Effector memory CD4-positive, alpha-beta T cell (primary cell): ENCODE results near the gene CCNL2.
A peak's percentile ranks its signal among the peaks of the same experiment; 100 is the strongest.
"Not testable (repeated sequence)": the region's sequence is repeated elsewhere in the genome, so short reads cannot be mapped to it uniquely, and the experiment has no call there.

ENCODE experiments used
- DNase-seq, 3 donors: peaks; one replicate each; pipeline ENCODE4 v3.0.0-alpha.2; 2020
- H3K27ac ChIP-seq: 2 replicates; pipeline ENCODE4 v1.7.0; 2013; ENCODE audit warnings: mild to moderate bottlenecking, low read length, moderate library complexity; ENCODE audit not compliant: insufficient read depth, poor library complexity, severe bottlenecking
- H3K27me3 ChIP-seq: replicated peaks from 2 replicates; pipeline ENCODE4 v1.7.0; 2013; ENCODE audit warnings: mild to moderate bottlenecking, low read length; ENCODE audit not compliant: insufficient read depth, control insufficient read depth, poor library complexity, severe bottlenecking
- H3K36me3 ChIP-seq: 2 replicates; pipeline ENCODE4 v1.7.0; 2013; ENCODE audit warnings: mild to moderate bottlenecking, low read length, moderate library complexity; ENCODE audit not compliant: control insufficient read depth, insufficient read depth
- H3K4me1 ChIP-seq: 2 replicates; pipeline ENCODE4 v1.7.0; 2013; ENCODE audit warnings: low read length, mild to moderate bottlenecking; ENCODE audit not compliant: control insufficient read depth, insufficient read depth, poor library complexity, severe bottlenecking
- H3K4me3 ChIP-seq: 2 replicates; pipeline ENCODE4 v1.7.0; 2013; ENCODE audit warnings: low read length, low read depth, mild to moderate bottlenecking; ENCODE audit not compliant: insufficient read depth, poor library complexity, severe bottlenecking
- H3K9me3 ChIP-seq: 2 replicates; pipeline ENCODE4 v1.7.0; 2013; ENCODE audit warnings: mild to moderate bottlenecking, low read length, moderate library complexity; ENCODE audit not compliant: control insufficient read depth
- total RNA-seq, 3 donors: gene quantifications; one replicate each; lab custom pipeline; 2026; lab: John Stamatoyannopoulos, UW

The CCNL2 gene
- 219 to 293 (median 252) reads per million in 3 donors for total RNA-seq

DNA sequence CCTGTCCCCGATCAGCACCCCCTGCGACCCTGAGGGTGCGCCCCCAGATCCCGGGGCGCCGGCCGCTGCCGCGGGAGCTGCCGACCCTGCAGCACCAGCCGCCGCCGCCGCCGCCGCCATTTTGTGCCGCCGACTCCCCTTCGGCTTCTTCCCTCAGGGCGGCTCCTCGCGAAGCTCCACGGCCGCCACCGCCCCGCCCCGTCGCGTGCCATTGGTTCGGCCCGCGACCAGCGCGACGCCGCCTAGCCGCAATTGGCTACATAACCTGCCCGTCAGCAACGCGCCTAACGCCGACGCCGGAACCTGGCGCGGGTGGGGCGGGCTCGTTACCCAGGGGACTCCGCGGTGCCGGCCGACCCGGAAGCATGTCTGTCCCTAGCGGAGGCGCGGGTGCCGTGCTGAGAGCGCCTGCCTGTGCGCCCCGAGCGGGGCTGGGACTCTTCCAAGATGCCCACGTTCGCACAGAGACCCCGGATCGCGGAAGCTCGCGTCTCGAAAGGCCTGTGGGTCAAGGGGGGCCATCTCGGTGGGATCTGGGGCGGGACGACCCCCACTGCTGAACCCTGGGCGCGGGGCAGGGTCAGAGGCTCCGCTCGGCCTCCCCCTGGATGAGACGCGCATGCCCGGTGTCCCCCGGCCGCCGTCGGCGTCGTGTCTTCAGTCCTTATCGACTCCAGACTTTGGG, at the start of gene CCNL2:
CCNL2 (minus strand) TSS at position 149 of the 685 bp plus-strand sequence; CDS start at position 120, 29 bp downstream.
- peak; percentile 96 to 98 (median 98) for DNase-seq
- peaks cover 45% of the 10 kb centered on the region for H3K36me3 ChIP-seq
- H3K9me3 ChIP-seq: no peaks in the 10 kb centered on the region
- H3K27ac ChIP-seq: peak within 1 kb of the TSS; percentile 84
- H3K4me3 ChIP-seq: peak within 1 kb of the TSS; percentile 90
- peaks cover 28% of the 10 kb centered on the region for H3K4me1 ChIP-seq
- no peaks in the 10 kb centered on the region for H3K27me3 ChIP-seq

DNA sequence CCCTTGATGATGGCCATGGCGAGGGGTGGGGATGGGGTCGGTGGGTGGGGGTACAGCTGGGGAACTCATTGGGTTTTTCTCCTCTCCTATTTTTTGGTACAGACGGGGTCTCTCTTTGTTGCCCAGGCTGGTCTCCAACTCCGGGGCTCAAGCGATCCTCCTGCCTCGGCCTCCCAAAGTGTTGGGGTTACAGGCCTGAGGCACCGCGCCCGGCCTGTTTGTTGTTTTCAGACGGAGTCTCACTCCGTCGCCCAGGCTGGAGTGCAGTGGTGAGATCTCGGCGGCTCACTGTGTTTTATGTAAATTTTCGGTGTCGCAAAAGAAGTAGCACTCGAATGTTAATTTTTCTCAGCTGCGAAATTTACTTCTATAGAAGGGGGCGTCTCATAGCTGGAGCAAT, 47.5 kb upstream of the CCNL2 start:
- not testable (repeated sequence) for H3K27ac ChIP-seq, H3K9me3 ChIP-seq, DNase-seq, H3K36me3 ChIP-seq, H3K4me3 ChIP-seq, H3K27me3 ChIP-seq, H3K4me1 ChIP-seq

DNA sequence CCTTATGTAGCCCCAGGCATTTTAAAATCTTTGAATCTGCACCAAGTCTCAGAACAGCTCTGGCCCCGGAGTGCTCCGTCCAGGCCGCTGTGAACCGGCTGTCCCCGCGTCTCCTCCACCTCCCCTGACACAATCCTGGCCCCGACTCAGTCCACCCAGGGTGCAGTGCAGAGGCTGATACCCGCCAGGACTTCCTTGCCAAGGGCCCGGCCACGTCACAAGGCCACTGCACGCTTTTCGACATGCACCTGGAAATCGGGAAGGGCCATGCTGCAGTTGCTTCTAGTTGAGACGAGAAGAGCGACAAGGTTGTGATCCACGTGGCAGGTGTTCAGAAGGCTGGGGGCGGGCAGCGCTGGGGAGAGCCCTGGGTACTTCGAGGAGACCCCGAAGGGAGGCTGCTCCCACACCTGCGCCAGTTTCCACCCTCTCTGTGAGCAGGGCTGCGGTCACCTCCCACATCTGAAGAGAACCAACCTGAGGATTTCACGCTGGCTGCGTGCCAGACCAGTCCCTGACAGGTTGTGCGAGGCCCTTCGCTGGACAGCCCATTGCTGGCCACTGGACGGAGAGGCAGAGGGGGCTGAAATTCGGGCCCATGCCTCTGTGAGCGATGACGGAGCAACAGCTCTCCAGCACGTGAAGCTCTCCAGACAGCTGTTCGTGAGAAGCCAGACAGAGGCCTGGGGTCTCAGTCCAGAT, 43.1 kb upstream of the CCNL2 start:
- Histone ChIP-seq H3K36me3 (no peaks in the 10 kb centered on the region), H3K27me3 (peaks cover 25% of the 10 kb centered on the region), H3K9me3 (no peaks in the 10 kb centered on the region), H3K27ac (no peak overlapping the region), H3K4me3 (no peak overlapping the region), H3K4me1 (peaks cover 4% of the 10 kb centered on the region)
- no peak for DNase-seq

DNA sequence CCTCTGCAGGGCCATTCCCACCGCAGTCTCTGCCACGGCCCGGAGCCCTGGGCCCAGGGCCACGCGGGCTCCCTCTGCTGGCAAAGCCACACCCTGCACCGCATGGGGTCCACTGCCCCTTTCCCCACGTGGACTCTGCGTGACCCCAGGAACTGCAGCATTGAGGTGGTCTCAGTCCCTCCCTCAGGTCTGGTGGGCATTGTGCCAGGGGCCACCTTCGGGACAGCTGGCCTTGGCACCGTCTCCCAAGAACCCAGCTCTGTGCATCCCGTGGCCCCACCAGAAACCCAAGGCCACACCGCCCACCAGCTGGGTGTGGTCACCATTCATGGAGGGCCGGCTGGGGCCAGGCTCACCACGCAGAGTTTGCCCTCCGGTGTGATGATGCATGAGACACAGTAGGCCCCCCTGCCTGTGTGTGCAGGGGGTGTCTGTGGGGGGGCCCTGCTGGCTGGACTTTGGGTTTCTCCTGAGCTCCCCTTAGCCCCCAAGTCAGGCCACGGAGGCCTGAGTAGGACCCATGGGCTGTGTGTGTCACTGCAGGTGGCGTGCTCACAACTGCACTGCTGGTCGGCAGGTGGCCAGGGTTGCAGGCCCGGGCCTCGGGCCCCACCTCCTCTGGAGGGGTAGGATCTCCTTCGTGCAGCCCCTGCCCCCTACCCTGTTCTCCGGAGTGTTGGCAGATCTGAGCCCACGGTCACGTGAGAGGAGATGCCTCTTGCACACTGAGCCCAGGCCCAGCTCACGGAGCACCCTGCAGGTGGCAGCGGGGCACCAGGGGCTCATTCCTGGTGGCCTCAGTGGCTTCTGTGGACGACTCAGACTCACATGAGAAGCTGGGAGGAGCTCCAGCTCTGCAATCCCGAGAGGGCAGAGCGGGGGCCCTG, 42.1 kb upstream of the CCNL2 start:
- peak; percentile 13 to 28 (median 14) for DNase-seq
- no peak overlapping the region for H3K4me3 ChIP-seq
- H3K27ac ChIP-seq: no peak overlapping the region
- no peaks in the 10 kb centered on the region for H3K9me3 ChIP-seq
- peaks cover 8% of the 10 kb centered on the region for H3K4me1 ChIP-seq
- H3K27me3 ChIP-seq: peaks cover 34% of the 10 kb centered on the region
- no peaks in the 10 kb centered on the region for H3K36me3 ChIP-seq

DNA sequence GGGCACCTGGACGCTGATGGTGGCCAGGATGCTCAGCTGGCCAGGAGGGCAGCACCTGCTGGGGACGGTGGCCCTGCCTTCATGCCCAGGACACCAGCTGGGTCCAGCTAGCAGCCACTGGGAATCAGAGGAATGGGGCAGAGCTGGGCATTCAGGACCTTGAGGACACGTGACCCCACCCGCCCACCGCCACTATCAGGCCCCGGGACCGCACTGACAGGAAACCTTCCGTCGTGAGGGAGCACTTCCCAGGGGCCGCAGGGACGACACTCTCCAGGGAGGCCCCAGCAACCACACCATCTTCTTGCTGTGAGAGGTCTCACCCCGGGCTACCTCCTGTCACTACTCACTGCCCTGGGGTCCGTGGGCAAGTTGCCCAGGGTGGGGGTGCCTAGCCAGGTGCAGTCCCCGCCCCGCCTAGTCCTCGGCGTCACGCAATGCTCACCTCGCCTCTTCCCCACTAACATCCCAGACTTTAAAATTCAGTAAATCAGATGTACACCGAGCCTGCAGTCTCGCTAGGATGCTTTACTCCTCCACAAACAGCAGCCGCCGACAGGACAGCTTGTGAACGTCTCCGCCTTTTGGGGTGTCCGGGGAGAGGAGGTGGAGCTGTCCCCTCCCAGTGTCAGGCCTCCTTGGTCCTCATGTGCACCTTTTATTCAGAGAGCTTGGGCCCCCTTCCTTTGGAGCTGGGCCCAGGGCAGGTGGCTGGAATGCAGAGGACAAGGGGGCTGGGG, 41.3 kb upstream of the CCNL2 start:
- peaks cover 13% of the 10 kb centered on the region for H3K4me1 ChIP-seq
- no peak overlapping the region for H3K27ac ChIP-seq
- peaks cover 39% of the 10 kb centered on the region for H3K27me3 ChIP-seq
- DNase-seq: no peak
- no peaks in the 10 kb centered on the region for H3K36me3 ChIP-seq
- H3K4me3 ChIP-seq: no peak overlapping the region
- no peaks in the 10 kb centered on the region for H3K9me3 ChIP-seq

DNA sequence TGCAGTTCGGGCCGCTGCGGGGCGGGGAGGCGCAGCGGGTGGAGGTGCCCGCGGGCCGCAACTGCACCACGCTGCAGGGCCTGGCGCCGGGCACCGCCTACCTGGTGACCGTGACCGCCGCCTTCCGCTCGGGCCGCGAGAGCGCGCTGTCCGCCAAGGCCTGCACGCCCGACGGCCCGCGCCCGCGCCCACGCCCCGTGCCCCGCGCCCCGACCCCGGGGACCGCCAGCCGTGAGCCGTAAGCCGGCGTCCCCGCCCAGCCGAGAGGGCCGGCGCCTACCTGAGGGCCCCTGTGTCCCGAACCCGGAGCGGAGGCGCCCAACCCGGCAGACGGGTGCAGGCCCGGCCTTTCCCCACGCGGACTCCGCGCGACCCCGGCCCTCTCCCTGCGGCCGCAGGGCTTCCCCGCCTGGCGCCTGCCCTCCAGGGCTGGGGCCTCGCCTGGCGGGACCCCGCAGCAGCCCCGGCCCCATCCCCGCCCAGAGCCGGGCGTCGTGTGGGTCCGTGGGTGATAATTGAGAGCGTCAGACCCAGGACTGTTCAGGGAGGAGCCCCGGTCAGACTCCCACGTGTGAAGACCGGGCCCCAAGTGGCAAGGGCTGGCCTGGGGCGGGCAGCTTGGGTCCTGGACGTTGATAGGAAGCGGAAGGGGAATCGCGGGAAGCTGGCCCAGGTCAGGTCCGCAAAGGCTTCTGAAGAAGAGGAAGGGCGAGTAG, 40.6 kb upstream of the CCNL2 start:
- H3K27me3 ChIP-seq: peaks cover 46% of the 10 kb centered on the region
- H3K4me1 ChIP-seq: peaks cover 13% of the 10 kb centered on the region
- DNase-seq: no peak
- H3K27ac ChIP-seq: no peak overlapping the region
- H3K4me3 ChIP-seq: no peak overlapping the region
- no peaks in the 10 kb centered on the region for H3K9me3 ChIP-seq
- no peaks in the 10 kb centered on the region for H3K36me3 ChIP-seq

DNA sequence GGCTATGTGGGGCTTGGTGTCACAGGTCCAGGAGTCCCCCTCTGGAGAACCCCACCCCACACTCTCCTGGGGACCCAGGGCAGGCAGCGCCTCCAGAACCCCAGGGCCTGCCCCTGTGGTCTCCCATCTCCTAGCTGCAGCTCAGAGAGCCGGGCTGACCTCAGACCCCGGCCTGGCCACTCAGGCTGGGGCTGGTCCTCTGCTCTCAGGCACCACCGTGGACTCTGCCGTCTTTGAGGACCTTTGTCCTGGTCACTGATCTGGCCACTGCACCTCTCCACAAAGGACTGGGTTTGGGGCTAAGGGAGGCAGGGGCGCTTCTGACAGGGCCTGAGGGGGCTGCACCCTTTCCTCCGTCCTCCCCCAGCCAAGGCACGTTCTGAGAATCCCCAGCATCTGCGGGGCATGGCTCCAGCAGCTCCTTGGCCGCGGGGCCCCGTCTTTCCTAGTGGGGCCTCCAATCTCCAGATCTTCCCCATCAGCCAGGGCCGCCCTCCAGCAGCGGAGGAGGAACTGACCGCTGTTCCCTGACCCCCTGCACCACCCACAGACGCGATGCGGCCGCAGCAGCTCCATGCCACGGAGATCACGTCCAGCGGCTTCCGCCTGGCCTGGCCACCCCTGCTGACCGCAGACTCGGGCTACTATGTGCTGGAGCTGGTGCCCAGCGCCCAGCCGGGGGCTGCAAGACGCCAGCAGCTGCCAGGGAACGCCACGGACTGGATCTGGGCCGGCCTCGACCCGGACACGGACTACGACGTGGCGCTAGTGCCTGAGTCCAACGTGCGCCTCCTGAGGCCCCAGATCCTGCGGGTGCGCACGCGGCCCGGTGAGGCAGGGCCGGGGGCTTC, 39.6 kb upstream of the CCNL2 start:
- Histone ChIP-seq H3K9me3 (no peaks in the 10 kb centered on the region), H3K36me3 (no peaks in the 10 kb centered on the region), H3K4me3 (no peak overlapping the region), H3K27me3 (peaks cover 50% of the 10 kb centered on the region), H3K4me1 (peaks cover 13% of the 10 kb centered on the region), H3K27ac (no peak overlapping the region)
- no peak for DNase-seq

DNA sequence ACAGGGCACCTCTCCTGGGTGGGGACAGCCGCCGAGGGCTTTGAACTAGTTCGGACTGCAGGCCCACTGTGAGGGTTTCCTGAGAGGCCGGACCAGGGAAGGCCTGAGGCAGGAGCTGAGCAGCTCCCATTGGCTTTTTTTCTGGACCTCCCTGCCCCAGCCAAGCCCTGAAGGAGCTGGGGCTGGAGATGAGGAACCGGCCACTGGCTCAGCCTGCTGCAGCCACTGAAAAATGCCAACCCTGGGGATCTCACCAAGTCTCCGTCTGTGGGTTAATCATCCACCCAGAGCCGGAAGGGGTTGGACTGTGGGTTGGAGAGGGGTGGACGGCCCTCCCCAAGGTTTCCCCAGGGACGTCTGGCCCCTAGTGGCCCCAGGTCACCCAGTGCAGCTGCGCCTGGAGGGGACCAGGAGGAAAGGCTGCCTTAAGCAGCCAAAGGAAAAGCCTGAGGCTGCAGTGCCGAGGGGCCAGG, 38.8 kb upstream of the CCNL2 start:
- peaks cover 50% of the 10 kb centered on the region for H3K27me3 ChIP-seq
- no peak overlapping the region for H3K4me3 ChIP-seq

More for the DNA sequence above, 38.8 kb upstream of the CCNL2 start:
- H3K9me3 ChIP-seq: no peaks in the 10 kb centered on the region
- no peak overlapping the region for H3K27ac ChIP-seq
- no peak for DNase-seq
- H3K4me1 ChIP-seq: peaks cover 13% of the 10 kb centered on the region
- no peaks in the 10 kb centered on the region for H3K36me3 ChIP-seq
